ENCODE measurements around the gene ZBTB7C.

DNA sequence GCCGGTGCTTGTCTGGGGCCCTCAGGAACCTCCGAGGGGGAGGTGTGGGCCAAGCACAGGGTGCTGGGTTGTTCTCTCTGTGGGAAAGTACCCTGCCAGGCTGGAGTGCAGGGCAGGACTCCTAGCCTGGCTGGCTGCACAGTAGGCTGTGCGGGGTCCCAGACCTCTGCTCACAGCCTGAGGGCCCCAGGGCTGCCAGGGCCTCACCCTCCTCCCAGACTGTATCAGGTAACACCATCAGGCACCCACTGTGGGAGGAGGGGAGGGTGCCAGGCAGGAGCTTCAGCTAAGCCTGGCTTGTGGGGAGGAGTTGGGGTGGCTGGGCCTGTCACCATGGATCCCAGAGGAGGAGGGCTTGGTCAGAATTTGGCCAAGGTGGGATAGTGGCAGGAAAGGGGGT lies 266.8 kb downstream of the ZBTB7C start:
- no peak for TF ChIP-seq EZH2 (IDR thresholded peaks at IDR 0.05; ENCODE audit: borderline replicate concordance, insufficient read depth, low read depth, low read length, poor library complexity, severe bottlenecking)
- TF ChIP-seq, protein P1, sequence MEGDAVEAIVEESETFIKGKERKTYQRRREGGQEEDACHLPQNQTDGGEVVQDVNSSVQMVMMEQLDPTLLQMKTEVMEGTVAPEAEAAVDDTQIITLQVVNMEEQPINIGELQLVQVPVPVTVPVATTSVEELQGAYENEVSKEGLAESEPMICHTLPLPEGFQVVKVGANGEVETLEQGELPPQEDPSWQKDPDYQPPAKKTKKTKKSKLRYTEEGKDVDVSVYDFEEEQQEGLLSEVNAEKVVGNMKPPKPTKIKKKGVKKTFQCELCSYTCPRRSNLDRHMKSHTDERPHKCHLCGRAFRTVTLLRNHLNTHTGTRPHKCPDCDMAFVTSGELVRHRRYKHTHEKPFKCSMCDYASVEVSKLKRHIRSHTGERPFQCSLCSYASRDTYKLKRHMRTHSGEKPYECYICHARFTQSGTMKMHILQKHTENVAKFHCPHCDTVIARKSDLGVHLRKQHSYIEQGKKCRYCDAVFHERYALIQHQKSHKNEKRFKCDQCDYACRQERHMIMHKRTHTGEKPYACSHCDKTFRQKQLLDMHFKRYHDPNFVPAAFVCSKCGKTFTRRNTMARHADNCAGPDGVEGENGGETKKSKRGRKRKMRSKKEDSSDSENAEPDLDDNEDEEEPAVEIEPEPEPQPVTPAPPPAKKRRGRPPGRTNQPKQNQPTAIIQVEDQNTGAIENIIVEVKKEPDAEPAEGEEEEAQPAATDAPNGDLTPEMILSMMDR (IDR thresholded peaks at IDR 0.05), result no peak

All from B cell (primary cell).